ENCODE results near the gene CASZ1.

The CASZ1 gene

DNA sequence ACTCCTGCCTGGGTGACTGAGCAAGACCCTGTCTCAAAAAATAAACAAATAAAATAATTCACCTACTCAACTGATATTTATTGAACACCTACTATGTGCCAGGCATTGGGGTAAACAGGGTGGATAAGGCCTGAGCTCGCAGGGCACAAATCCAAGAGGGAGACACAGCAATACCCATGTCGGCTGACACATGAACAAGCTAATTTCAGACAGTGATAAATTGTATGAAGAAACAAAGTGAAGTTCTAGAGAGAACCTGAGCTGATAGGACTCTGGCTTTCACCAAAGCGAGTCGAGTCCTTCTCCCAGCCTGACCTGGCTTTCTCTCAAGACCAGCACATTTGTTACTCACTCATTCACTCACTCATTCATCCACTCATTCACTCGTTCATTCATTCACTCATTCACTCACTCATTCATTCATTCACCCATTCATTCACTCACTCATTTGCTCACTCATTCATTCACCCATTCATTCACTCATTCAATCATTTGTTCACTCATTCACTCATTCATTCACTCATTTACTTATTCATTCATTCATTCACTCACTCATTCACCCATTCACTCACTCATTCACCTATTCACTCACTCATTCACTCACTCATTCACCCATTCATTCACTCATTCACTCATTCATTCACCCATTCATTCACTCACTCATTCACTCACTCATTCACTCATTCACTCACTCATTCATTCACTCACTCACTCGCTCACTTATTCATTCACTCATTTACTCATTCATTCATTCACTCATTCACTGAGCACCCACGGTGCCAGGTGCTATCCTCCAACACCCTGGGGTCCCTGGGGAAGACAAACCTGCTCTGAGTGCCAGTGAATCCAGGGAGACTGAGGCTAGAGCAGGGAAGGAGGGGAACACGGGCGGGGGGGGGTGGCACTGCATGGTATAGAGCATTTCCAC, 37.4 kb upstream of the CASZ1 start:
- Histone ChIP-seq H3K9ac (ENCODE audit: low read depth, low read length) (no peak overlapping the region), H3K27ac (ENCODE audit: low read length) (no peak overlapping the region), H3K9me3 (ENCODE audit: insufficient read depth, low read depth, low read length) (no peaks in the 10 kb centered on the region), H3K27me3 (ENCODE audit: insufficient read depth, low read length) (peaks cover 15% of the 10 kb centered on the region), H3K4me3 (ENCODE audit: low read length) (no peak overlapping the region), H3K4me1 (ENCODE audit: insufficient read depth, low read length) (peaks cover 3% of the 10 kb centered on the region; the same call in 1 of the 2 replicates), H3K36me3 (ENCODE audit: insufficient read depth, low read depth, low read length) (no peaks in the 10 kb centered on the region)

DNA sequence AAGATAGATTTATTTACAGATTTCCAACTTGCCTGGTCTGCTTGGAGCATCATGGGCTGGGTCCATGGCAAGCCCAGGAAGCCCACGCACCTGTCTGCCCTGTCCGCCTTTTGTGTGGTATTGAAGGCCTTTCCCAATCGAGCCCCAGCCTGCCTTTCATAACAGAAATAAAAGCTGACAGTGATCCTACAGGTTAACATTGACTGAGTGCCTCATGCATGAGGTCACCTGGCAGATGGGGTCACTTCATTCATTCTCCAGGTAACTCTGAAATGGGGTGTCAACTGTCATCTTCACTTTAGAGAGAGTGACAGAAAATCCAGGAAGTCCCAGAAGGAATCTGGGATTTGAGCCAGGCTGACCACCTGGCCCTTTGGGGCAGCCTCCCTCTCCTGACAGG, 36.3 kb upstream of the CASZ1 start:
- peaks cover 15% of the 10 kb centered on the region for H3K27me3 ChIP-seq (ENCODE audit: insufficient read depth, low read length)
- H3K9ac ChIP-seq (ENCODE audit: low read depth, low read length) = no peak overlapping the region
- no peaks in the 10 kb centered on the region for H3K9me3 ChIP-seq (ENCODE audit: insufficient read depth, low read depth, low read length)
- no peaks in the 10 kb centered on the region for H3K36me3 ChIP-seq (ENCODE audit: insufficient read depth, low read depth, low read length)
- H3K27ac ChIP-seq (ENCODE audit: low read length) = no peak overlapping the region
- H3K4me1 ChIP-seq (ENCODE audit: insufficient read depth, low read length) = peaks cover 3% of the 10 kb centered on the region; the same call in 1 of the 2 replicates
- H3K4me3 ChIP-seq (ENCODE audit: low read length) = no peak overlapping the region

DNA sequence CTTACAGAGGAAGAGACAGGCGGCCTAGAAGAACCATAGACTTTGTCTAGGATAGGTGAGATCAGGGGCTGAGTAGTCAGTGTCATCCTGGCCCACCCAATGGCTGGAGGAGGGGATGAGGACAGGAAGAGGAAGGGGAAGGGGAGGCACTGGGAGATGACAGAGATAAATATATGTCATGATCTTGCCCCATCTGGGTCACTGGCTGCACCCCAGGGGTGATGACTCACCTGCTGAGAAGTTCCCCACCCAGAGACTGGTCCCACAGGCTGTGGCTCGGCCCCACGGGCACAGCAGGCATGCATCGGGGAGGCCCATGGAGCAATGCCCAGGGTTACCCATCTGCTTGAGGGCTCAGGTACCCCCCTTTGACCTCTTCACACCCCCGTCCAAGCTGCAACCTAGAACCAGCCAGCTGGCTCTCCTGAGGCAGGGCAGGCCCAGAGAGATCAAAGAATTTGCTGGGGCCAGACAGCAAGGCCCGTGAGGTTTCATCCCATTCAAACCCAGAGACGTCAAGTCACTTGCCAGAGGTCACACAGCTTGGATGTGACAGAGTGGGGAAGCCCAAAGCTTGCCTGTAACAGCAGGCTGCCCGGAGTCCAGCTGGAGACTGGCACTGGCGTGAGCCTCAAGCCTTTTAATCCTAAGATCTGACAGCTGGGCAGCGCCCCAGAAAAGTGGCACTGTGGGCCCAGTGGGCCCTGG, 34.7 kb upstream of the CASZ1 start:
- no peak overlapping the region for H3K4me3 ChIP-seq (ENCODE audit: low read length)
- H3K4me1 ChIP-seq (ENCODE audit: insufficient read depth, low read length) = peaks cover 1% of the 10 kb centered on the region; the same call in 1 of the 2 replicates
- H3K27ac ChIP-seq (ENCODE audit: low read length) = no peak overlapping the region
- H3K9me3 ChIP-seq (ENCODE audit: insufficient read depth, low read depth, low read length) = no peaks in the 10 kb centered on the region
- no peak overlapping the region for H3K9ac ChIP-seq (ENCODE audit: low read depth, low read length)
- H3K36me3 ChIP-seq (ENCODE audit: insufficient read depth, low read depth, low read length) = no peaks in the 10 kb centered on the region
- H3K27me3 ChIP-seq (ENCODE audit: insufficient read depth, low read length) = peaks cover 15% of the 10 kb centered on the region

DNA sequence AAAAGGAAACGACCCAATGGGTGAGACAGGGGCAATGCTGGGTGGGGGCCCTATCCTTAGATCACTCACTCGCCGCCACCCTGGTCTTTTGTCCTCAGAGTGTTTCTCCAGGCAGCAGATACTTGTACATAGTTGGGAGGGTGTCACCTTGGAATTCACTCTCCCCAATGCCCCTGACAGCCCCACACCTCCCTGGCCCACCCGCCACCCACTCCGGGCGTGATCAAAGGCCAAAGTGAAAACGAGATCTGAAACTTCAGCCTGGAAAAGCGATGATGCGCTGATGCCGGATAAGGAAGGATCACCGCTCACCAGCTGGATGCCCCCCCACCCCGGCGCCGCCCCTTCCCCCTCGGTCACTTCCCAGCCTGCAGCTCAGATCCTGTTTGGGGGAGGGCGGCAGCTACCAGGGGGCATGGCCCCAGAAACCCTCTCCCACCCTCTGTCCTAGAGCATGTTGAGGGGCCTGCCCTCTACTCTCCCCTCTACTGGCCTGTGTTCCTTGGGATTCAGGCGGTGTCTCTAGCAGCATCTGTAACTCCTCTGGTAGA, 33.6 kb upstream of the CASZ1 start:
- no peaks in the 10 kb centered on the region for H3K9me3 ChIP-seq (ENCODE audit: insufficient read depth, low read depth, low read length)
- peaks cover 11% of the 10 kb centered on the region for H3K27me3 ChIP-seq (ENCODE audit: insufficient read depth, low read length)
- no peak overlapping the region for H3K4me3 ChIP-seq (ENCODE audit: low read length)
- H3K9ac ChIP-seq (ENCODE audit: low read depth, low read length) = no peak overlapping the region
- no peaks in the 10 kb centered on the region for H3K36me3 ChIP-seq (ENCODE audit: insufficient read depth, low read depth, low read length)
- H3K4me1 ChIP-seq (ENCODE audit: insufficient read depth, low read length) = no peaks in the 10 kb centered on the region; the same call in 1 of the 2 replicates
- H3K27ac ChIP-seq (ENCODE audit: low read length) = no peak overlapping the region

DNA sequence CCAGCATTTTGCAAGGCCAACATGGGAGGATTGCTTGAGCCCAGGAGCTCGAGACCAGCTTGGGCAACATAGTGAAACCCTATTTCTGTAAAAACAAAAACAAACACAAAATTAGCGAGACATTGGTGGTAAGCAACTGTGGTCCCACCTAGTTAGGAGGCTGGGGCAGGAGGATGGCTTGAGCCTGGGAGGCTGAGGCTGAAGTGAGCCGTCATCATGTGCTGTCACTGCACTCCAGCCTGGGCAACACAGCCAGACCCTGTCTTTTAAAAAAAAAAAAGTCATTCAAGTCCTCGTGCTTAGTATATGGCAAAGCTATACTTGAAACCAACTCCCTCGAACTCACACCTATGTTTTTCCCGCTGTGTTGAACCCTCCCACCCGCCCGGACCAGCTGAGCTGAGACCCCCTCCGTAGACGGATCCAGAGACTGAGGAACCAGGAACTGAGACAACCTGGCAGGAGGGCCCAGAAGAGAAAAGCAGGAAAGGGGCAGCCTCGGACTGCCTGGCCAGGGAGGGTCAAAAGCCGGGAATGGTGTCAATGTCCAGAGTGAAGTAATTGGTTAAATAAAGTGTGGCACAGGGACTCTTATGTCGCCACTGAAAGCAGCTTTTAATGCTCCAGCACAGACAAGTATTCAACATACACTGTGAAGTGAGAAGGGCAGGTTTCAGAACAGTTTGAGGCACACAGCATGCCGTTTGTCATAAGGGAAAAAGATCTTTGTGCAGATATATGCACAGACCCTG, 32.8 kb upstream of the CASZ1 start:
- Histone ChIP-seq H3K4me3 (ENCODE audit: low read length) (no peak overlapping the region), H3K4me1 (ENCODE audit: insufficient read depth, low read length) (no peaks in the 10 kb centered on the region), H3K27me3 (ENCODE audit: insufficient read depth, low read length) (peaks cover 3% of the 10 kb centered on the region), H3K9me3 (ENCODE audit: insufficient read depth, low read depth, low read length) (no peaks in the 10 kb centered on the region), H3K9ac (ENCODE audit: low read depth, low read length) (no peak overlapping the region), H3K27ac (ENCODE audit: low read length) (no peak overlapping the region), H3K36me3 (ENCODE audit: insufficient read depth, low read depth, low read length) (no peaks in the 10 kb centered on the region)

DNA sequence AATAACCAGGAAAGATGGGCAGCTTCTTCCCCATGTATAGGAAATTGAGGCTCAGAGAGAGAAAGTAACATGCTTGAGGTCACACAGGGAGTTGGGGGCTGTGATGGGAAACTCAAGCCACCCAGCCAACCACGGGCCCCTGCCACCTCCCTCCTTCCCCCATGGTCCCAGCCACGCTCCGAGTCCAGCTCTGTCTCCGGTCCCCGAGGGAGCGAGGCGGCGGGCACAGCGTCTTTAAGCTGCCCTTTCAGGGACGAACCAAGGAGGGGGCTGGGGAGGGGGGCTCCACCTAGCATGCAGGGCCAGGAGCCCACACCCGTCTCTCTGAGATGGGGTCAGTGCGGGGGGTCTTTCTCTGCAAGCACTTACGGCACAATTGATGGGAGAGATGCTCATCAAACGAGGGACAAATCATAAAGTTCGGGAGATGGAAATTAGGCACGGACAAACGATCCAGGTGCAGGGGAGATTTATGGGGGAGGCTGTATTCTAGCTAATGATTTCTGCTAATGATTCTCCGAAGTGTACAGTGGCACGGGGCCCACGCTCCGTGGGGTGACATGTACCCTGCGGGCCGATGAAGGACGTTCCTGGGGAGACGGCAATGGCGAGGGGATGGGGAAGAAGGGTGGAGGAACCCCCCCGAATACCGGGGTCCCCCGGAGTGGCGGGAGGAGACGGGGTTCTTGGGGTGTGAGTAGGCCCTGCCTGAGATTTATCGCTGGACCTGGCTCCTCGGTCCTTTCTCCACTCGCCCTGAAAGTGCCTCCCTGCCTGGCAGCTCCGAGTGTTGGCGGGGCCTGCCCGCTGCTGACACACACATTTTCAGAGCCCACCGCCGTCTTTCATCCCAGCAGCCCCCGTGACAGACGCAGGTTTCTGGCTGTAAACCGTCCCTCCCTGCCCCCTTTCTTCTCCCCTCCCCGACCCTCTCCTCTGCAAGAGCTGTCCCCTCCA, 31.2 kb upstream of the CASZ1 start:
- no peaks in the 10 kb centered on the region for H3K36me3 ChIP-seq (ENCODE audit: insufficient read depth, low read depth, low read length)
- H3K27me3 ChIP-seq (ENCODE audit: insufficient read depth, low read length) = no peaks in the 10 kb centered on the region
- no peak overlapping the region for H3K9ac ChIP-seq (ENCODE audit: low read depth, low read length)
- H3K4me1 ChIP-seq (ENCODE audit: insufficient read depth, low read length) = no peaks in the 10 kb centered on the region
- H3K27ac ChIP-seq (ENCODE audit: low read length) = no peak overlapping the region
- no peaks in the 10 kb centered on the region for H3K9me3 ChIP-seq (ENCODE audit: insufficient read depth, low read depth, low read length)
- no peak overlapping the region for H3K4me3 ChIP-seq (ENCODE audit: low read length)

DNA sequence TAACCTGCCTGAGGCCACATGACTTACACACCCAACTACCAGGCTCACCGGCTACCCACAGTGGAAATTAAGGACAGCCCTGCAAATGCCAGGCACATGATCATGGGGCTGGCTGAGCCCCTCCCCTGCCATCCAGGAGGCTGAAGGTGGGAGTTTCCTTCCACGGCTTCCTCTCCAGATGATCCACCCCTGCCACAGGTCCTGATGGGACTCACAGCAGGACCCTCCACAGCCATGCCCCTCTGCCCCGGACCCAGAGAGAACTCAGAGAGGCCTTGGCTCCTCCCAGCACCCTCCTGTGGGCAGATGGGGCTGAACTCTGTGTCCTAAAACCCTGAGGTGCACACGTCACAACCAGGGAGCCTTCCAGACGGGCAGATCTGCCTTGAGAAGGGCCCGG, 29.1 kb upstream of the CASZ1 start:
- Histone ChIP-seq H3K9ac (ENCODE audit: low read depth, low read length) (no peak overlapping the region), H3K4me3 (ENCODE audit: low read length) (no peak overlapping the region), H3K9me3 (ENCODE audit: insufficient read depth, low read depth, low read length) (no peaks in the 10 kb centered on the region), H3K36me3 (ENCODE audit: insufficient read depth, low read depth, low read length) (no peaks in the 10 kb centered on the region), H3K27ac (ENCODE audit: low read length) (no peak overlapping the region), H3K27me3 (ENCODE audit: insufficient read depth, low read length) (no peaks in the 10 kb centered on the region), H3K4me1 (ENCODE audit: insufficient read depth, low read length) (no peaks in the 10 kb centered on the region)

DNA sequence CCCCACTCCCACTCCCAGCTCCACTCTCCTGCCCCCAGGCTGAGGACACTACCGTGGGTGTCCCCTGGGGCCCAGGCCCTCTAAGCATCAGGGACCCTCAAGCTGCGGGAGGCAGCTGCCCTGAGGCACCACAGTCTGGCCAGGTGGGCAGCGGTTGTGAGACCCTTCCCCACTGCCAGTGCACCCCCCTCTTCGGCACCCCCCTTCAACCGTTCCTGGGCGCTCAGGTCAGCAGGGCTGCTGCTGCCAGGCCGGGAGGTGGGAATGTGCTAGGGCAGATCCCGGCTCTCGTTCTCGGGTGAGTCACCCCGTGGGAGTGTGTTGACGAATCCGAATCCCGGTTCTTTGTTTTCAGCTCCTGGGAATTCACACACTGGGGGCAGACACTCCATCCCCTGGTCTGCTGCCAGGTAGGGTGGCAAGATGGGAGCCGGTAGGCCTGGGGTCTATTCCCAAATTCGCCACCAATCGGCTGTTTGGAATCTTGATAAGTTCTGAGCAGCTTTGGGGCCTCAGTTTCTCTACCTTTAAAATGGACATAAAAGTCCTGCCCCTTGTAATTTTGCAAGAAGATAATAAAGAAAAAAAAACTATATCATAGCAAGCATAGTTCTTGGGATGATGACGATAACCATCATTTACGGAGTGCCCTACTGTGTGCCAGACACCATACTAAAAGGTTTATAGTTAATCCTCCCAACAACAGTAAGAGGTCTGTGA, 28.5 kb upstream of the CASZ1 start:
- no peak overlapping the region for H3K27ac ChIP-seq (ENCODE audit: low read length)
- no peak overlapping the region for H3K4me3 ChIP-seq (ENCODE audit: low read length)
- H3K9ac ChIP-seq (ENCODE audit: low read depth, low read length) = no peak overlapping the region
- no peaks in the 10 kb centered on the region for H3K9me3 ChIP-seq (ENCODE audit: insufficient read depth, low read depth, low read length)
- no peaks in the 10 kb centered on the region for H3K27me3 ChIP-seq (ENCODE audit: insufficient read depth, low read length)
- no peaks in the 10 kb centered on the region for H3K4me1 ChIP-seq (ENCODE audit: insufficient read depth, low read length)
- no peaks in the 10 kb centered on the region for H3K36me3 ChIP-seq (ENCODE audit: insufficient read depth, low read depth, low read length)

DNA sequence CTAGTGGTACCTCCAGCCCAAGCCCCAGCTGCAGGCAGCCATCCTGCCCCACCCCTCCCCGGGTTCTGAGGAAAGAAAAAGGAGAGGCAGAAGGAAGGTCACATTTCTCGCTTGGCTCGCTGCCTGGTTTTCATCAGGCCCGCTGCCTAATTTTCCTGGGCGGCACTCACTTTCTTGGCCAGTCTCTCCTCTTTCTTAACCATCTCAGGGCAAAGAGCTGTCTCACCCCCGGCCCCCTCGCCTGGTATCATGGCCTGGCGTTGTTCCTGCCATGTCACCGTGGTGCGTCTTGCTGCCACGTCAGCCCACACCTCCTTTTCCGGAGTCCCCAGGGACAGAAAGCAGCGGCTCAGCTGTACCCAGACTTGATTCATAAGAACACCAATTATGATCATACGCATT, 26.6 kb upstream of the CASZ1 start:
- Histone ChIP-seq H3K27ac (ENCODE audit: low read length) (no peak overlapping the region), H3K36me3 (ENCODE audit: insufficient read depth, low read depth, low read length) (no peaks in the 10 kb centered on the region), H3K4me1 (ENCODE audit: insufficient read depth, low read length) (no peaks in the 10 kb centered on the region), H3K27me3 (ENCODE audit: insufficient read depth, low read length) (no peaks in the 10 kb centered on the region), H3K4me3 (ENCODE audit: low read length) (no peak overlapping the region), H3K9me3 (ENCODE audit: insufficient read depth, low read depth, low read length) (no peaks in the 10 kb centered on the region), H3K9ac (ENCODE audit: low read depth, low read length) (no peak overlapping the region)

DNA sequence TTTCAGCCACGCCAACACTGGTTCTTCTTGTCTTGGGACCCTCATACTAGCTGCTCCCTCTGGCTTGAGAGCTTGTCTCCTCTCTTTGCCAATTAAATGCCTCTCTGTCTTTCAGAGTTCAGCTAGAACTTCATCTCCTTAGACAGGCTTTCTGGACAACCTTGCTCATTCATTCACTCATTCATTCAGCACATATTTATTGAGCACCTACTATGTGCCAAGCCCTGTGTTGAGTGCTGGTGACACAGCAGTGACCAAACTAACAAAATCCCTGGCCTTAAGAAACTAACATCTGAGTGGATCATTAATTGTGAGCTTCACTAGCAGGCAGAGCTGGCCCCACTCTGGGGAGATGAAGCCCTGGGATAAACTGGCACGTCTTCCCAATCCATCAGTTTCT, 24.9 kb upstream of the CASZ1 start:
- Histone ChIP-seq H3K27ac (ENCODE audit: low read length) (no peak overlapping the region), H3K4me3 (ENCODE audit: low read length) (no peak overlapping the region), H3K9ac (ENCODE audit: low read depth, low read length) (no peak overlapping the region), H3K36me3 (ENCODE audit: insufficient read depth, low read depth, low read length) (no peaks in the 10 kb centered on the region), H3K27me3 (ENCODE audit: insufficient read depth, low read length) (no peaks in the 10 kb centered on the region), H3K4me1 (ENCODE audit: insufficient read depth, low read length) (no peaks in the 10 kb centered on the region), H3K9me3 (ENCODE audit: insufficient read depth, low read depth, low read length) (no peaks in the 10 kb centered on the region)

Data from iPS-20b (cell line).